Chondrocyte (in vitro differentiated cells): ENCODE results near the gene SPRED2. TPM values are rescaled to one million over a fixed set of nuclear protein-coding genes. Genes with fewer than 3 reads are reported as not detected.

ENCODE experiments used
- DNase-seq: peaks from one replicate; pipeline ENCODE4 v3.0.0; 2021; ENCODE audit warnings: mixed read lengths, low spot score
- H3K27ac Mint-ChIP-seq: one replicate; pipeline ENCODE4 v1.8.0; 2021; ENCODE audit warnings: mild to moderate bottlenecking, moderate library complexity, mixed read lengths; ENCODE audit not compliant: unreplicated experiment
- H3K27me3 Mint-ChIP-seq: 2 replicates; pipeline ENCODE4 v1.8.0; 2021; ENCODE audit warnings: low read depth, mixed read lengths
- H3K36me3 Mint-ChIP-seq: 2 replicates; pipeline ENCODE4 v1.8.0; 2021; ENCODE audit warnings: low read depth, mixed read lengths
- H3K4me1 Mint-ChIP-seq: 2 replicates; pipeline ENCODE4 v1.8.0; 2021; ENCODE audit warnings: low read depth, mild to moderate bottlenecking, mixed read lengths
- H3K4me3 Mint-ChIP-seq: one replicate; pipeline ENCODE4 v1.8.0; 2021; ENCODE audit warnings: mild to moderate bottlenecking, moderate library complexity, mixed read lengths; ENCODE audit not compliant: unreplicated experiment
- H3K9me3 Mint-ChIP-seq: 2 replicates; pipeline ENCODE4 v1.8.0; 2021; ENCODE audit warnings: low read depth, mixed read lengths
- total RNA-seq: library from RNA; stranded (reverse); gene quantifications from 3 replicates; pipeline ENCODE4 v1.2.1, GENCODE V29; 2021
- TF ChIP-seq, protein P1 (sequence below): fragments of 200-600 bp; sonication (generic); IDR thresholded peaks from 2 replicates; pipeline ENCODE4 v1.5.0; 2021; ENCODE audit warnings: antibody characterized with exemption, mild to moderate bottlenecking, moderate library complexity

SPRED2 gene
- total RNA-seq, 1 donor from 2014 or later = 23.1 TPM

DNA sequence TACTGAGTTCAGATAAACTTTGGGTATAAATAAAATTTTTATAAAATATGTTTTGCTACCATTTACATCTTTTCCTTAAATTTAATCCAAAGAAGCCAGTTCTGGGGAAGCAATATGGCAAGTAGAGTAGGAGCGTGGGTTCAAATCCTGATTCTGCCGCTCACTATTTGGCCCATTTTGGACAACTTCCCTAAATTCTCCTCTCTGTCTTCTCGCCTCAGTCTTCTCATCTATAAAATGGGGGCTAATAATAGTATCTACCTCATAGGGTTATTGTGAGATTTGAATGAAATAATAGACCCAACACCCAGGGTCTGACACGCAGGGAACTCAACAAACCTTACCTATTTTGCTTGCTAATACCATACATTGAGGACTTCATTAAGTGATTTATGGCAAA, 145.0 kb downstream of the SPRED2 start:
- TF ChIP-seq, protein P1, sequence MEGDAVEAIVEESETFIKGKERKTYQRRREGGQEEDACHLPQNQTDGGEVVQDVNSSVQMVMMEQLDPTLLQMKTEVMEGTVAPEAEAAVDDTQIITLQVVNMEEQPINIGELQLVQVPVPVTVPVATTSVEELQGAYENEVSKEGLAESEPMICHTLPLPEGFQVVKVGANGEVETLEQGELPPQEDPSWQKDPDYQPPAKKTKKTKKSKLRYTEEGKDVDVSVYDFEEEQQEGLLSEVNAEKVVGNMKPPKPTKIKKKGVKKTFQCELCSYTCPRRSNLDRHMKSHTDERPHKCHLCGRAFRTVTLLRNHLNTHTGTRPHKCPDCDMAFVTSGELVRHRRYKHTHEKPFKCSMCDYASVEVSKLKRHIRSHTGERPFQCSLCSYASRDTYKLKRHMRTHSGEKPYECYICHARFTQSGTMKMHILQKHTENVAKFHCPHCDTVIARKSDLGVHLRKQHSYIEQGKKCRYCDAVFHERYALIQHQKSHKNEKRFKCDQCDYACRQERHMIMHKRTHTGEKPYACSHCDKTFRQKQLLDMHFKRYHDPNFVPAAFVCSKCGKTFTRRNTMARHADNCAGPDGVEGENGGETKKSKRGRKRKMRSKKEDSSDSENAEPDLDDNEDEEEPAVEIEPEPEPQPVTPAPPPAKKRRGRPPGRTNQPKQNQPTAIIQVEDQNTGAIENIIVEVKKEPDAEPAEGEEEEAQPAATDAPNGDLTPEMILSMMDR = no peak

DNA sequence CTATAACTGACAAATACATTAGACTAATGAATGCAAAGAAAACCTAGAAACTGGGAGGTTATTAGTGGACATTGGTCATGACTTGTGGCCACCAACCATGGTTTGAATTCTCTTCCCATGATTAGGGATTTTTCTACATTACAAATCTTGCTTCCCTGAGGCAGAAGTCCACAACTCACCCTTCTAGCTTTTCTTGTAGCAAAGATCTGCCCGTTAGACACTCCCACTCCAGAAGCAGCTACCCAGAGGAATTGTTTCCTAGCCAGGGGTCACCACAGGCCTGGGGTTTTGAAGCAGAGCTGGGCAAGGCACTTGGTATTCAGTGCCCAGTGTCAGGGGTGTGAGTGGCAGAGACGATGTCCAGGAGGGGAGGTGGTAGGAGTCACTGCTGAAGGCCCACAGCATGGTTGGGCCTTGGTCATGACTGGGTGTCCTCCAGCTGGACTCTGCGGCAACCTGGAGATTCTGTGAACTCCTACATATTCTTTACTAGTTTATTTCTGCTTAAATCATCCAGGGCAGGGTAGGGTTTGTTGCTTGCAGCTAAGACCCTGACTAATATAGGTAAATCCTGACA, 149.8 kb downstream of the SPRED2 start:
- H3K36me3 Mint-ChIP-seq = no peaks in the 10 kb centered on the region
- TF ChIP-seq, protein P1 = no peak
- no peak for DNase-seq
- H3K4me1 Mint-ChIP-seq = peaks cover 19% of the 10 kb centered on the region
- H3K27ac Mint-ChIP-seq = no peak overlapping the region
- no peak overlapping the region for H3K4me3 Mint-ChIP-seq
- H3K9me3 Mint-ChIP-seq = no peaks in the 10 kb centered on the region
- H3K27me3 Mint-ChIP-seq = no peaks in the 10 kb centered on the region

More for the DNA sequence above, 145.0 kb downstream of the SPRED2 start:
- H3K36me3 Mint-ChIP-seq = no peaks in the 10 kb centered on the region
- H3K9me3 Mint-ChIP-seq = no peaks in the 10 kb centered on the region
- no peak for DNase-seq
- no peak overlapping the region for H3K4me3 Mint-ChIP-seq
- H3K27me3 Mint-ChIP-seq = no peaks in the 10 kb centered on the region
- H3K27ac Mint-ChIP-seq = no peak overlapping the region
- H3K4me1 Mint-ChIP-seq = peaks cover 8% of the 10 kb centered on the region

GRCh38 chr2:65281627-65282351, 150.6 kb downstream of the SPRED2 start:
- Mint-ChIP-seq H3K27me3 (no peaks in the 10 kb centered on the region), H3K9me3 (no peaks in the 10 kb centered on the region), H3K4me3 (no peak overlapping the region), H3K27ac (no peak overlapping the region), H3K4me1 (peaks cover 27% of the 10 kb centered on the region), H3K36me3 (no peaks in the 10 kb centered on the region)
- TF ChIP-seq, protein P1 = no peak
- DNase-seq = no peak

- Mint-ChIP-seq H3K4me1 (peaks cover 43% of the 10 kb centered on the region), H3K4me3 (no peak overlapping the region), H3K9me3 (no peaks in the 10 kb centered on the region), H3K27me3 (no peaks in the 10 kb centered on the region), H3K36me3 (peaks cover 7% of the 10 kb centered on the region), H3K27ac (no peak overlapping the region)
- DNase-seq = no peak
- TF ChIP-seq, protein P1 = no peak
These were observed 152.6 kb downstream of the SPRED2 start for GRCh38 chr2:65279756-65280155.

DNA sequence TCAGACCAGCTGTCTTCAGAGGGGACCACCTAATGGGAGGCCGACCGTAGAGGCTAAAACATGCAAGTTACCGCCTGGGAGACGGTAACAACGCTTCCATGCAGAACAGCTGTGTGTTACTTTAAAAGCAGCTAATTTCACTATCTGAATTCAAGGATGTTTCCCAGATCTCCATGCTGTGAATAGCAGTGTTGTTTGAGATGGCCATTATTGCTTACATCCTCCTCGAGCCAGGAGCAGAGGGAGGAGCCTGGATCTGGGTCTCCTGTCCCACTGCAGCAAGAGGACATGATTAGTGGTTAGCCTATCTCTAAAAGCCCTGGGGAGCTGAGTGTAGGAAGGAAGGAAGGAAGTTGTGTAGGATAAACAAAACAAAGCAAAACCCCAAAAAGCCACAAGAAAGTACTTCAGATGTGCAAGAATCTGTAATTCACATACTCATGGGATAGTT, 153.8 kb downstream of the SPRED2 start:
- Mint-ChIP-seq H3K4me1 (peaks cover 50% of the 10 kb centered on the region), H3K9me3 (no peaks in the 10 kb centered on the region), H3K36me3 (peaks cover 12% of the 10 kb centered on the region), H3K27ac (peak overlapping the region; percentile 70), H3K27me3 (no peaks in the 10 kb centered on the region), H3K4me3 (no peak overlapping the region)
- TF ChIP-seq, protein P1 = no peak
- DNase-seq = no peak
